Measurements from ENCODE around the gene SLC1A5. TPM values are rescaled to one million over a fixed set of nuclear protein-coding genes. Genes with fewer than 3 reads are reported as not detected.

Gene SLC1A5
- total and polyA plus RNA-seq, 2 experiments from 2014 or later, result 367 to 456 TPM

GRCh38 chr19:46787331-46788261 lies 798 bp downstream of the SLC1A5 start:
- Histone ChIP-seq H3K79me2 (ENCODE audit: insufficient read depth) (peaks cover 70% of the 10 kb centered on the region), H3K9ac (peak overlapping the region; percentile 99), H3K4me1 (ENCODE audit: insufficient read depth) (peaks cover 25% of the 10 kb centered on the region), H3K36me3 (ENCODE audit: low read depth) (peaks cover 6% of the 10 kb centered on the region; the same call in 1 of the 2 replicates), H3K9me2 (ENCODE audit: insufficient read depth) (no peaks in the 10 kb centered on the region), H3K27me3 (replicated peaks; ENCODE audit: insufficient read depth) (no peaks in the 10 kb centered on the region), H3F3A (ENCODE audit: insufficient read depth) (peaks cover 42% of the 10 kb centered on the region), H2AFZ (no peak overlapping the region), H3K4me3 (peak overlapping the region; percentile 94), H3K27ac (peak overlapping the region; percentile 95), H4K20me1 (ENCODE audit: insufficient read depth) (no peaks in the 10 kb centered on the region), H3K9me3 (ENCODE audit: low read depth) (no peaks in the 10 kb centered on the region), H3K4me2 (ENCODE audit: unreplicated experiment) (peak overlapping the region; percentile 90)
- peak; percentile 84 for DNase-seq
- TF ChIP-seq EZH2 (IDR thresholded peaks at IDR 0.05; ENCODE audit: insufficient read depth, poor library complexity, severe bottlenecking), result no peak
- in situ Hi-C loops (cut with MboI), result no loop called here
- WGBS, 2 experiments (ENCODE audit: low coverage in 1 of 2, low lambda C conversion rate in 2 of 2, missing lambda C conversion rate in 2 of 2), result 1 to 2% methylated on average over 68 to 69 of the region's 80 CpGs

- H3K4me2 ChIP-seq (ENCODE audit: unreplicated experiment), result peak overlapping the region; percentile 90
- H3K4me3 ChIP-seq, result peak overlapping the region; percentile 94
- H3K36me3 ChIP-seq (ENCODE audit: low read depth), result peaks cover 10% of the 10 kb centered on the region; the same call in 1 of the 2 replicates
- no peaks in the 10 kb centered on the region for H3K9me3 ChIP-seq (ENCODE audit: low read depth)
- H3K4me1 ChIP-seq (ENCODE audit: insufficient read depth), result peaks cover 22% of the 10 kb centered on the region
- peaks cover 76% of the 10 kb centered on the region for H3K79me2 ChIP-seq (ENCODE audit: insufficient read depth)
- no peaks in the 10 kb centered on the region for H4K20me1 ChIP-seq (ENCODE audit: insufficient read depth)
- peak overlapping the region; percentile 95 for H3K27ac ChIP-seq
- 0 to 2% methylated on average over 5 of the region's 5 CpGs for WGBS, 2 experiments (ENCODE audit: low coverage in 1 of 2, low lambda C conversion rate in 2 of 2, missing lambda C conversion rate in 2 of 2)
- H3K9ac ChIP-seq, result peak overlapping the region; percentile 99
- TF ChIP-seq EZH2 (IDR thresholded peaks at IDR 0.05; ENCODE audit: insufficient read depth, poor library complexity, severe bottlenecking) (no peak), EZH2phosphoT487 (IDR thresholded peaks at IDR 0.05; ENCODE audit: insufficient read depth, low read depth) (no peak)
- H3F3A ChIP-seq (ENCODE audit: insufficient read depth), result peaks cover 39% of the 10 kb centered on the region
- DNase-seq, result no peak
- no peaks in the 10 kb centered on the region for H3K9me2 ChIP-seq (ENCODE audit: insufficient read depth)
- H2AFZ ChIP-seq, result no peak overlapping the region
- in situ Hi-C loops (cut with MboI), result no loop called here
- H3K27me3 ChIP-seq (replicated peaks; ENCODE audit: insufficient read depth), result no peaks in the 10 kb centered on the region
Observed at GRCh38 chr19:46787040-46787330, 1.4 kb downstream of the SLC1A5 start.

GRCh38 chr19:46786236-46787039 lies 2.0 kb downstream of the SLC1A5 start:
- H3K79me2 ChIP-seq (ENCODE audit: insufficient read depth), result peaks cover 81% of the 10 kb centered on the region

GRCh38 chr19:46785980-46786235 lies 2.5 kb downstream of the SLC1A5 start:
- 14 to 17% methylated on average over 4 of the region's 4 CpGs for WGBS, 2 experiments (ENCODE audit: low coverage in 1 of 2, low lambda C conversion rate in 2 of 2, missing lambda C conversion rate in 2 of 2)
- Histone ChIP-seq H4K20me1 (ENCODE audit: insufficient read depth) (no peaks in the 10 kb centered on the region), H3K36me3 (ENCODE audit: low read depth) (peaks cover 19% of the 10 kb centered on the region; the same call in 1 of the 2 replicates), H3K79me2 (ENCODE audit: insufficient read depth) (peaks cover 86% of the 10 kb centered on the region), H3K4me3 (peak overlapping the region; percentile 94), H3K27ac (peak overlapping the region; percentile 95), H3K4me2 (ENCODE audit: unreplicated experiment) (peak overlapping the region; percentile 90), H3K9me3 (ENCODE audit: low read depth) (no peaks in the 10 kb centered on the region), H3K9me2 (ENCODE audit: insufficient read depth) (no peaks in the 10 kb centered on the region), H3K4me1 (ENCODE audit: insufficient read depth) (peaks cover 26% of the 10 kb centered on the region), H3K9ac (peak overlapping the region; percentile 99), H2AFZ (no peak overlapping the region), H3F3A (ENCODE audit: insufficient read depth) (peaks cover 46% of the 10 kb centered on the region), H3K27me3 (replicated peaks; ENCODE audit: insufficient read depth) (no peaks in the 10 kb centered on the region)
- no peak for TF ChIP-seq EZH2 (IDR thresholded peaks at IDR 0.05; ENCODE audit: insufficient read depth, poor library complexity, severe bottlenecking)
- no peak for TF ChIP-seq EZH2phosphoT487 (IDR thresholded peaks at IDR 0.05; ENCODE audit: insufficient read depth, low read depth)
- in situ Hi-C loops (cut with MboI), result no loop called here
- no peak for DNase-seq

More at GRCh38 chr19:46786236-46787039, 2.0 kb downstream of the SLC1A5 start:
- Histone ChIP-seq H3F3A (ENCODE audit: insufficient read depth) (peaks cover 42% of the 10 kb centered on the region), H3K27ac (peak overlapping the region; percentile 95), H3K36me3 (ENCODE audit: low read depth) (peaks cover 15% of the 10 kb centered on the region; the same call in 1 of the 2 replicates), H4K20me1 (ENCODE audit: insufficient read depth) (no peaks in the 10 kb centered on the region), H3K4me2 (ENCODE audit: unreplicated experiment) (peak overlapping the region; percentile 90), H3K4me1 (ENCODE audit: insufficient read depth) (peaks cover 22% of the 10 kb centered on the region), H2AFZ (no peak overlapping the region), H3K9ac (peak overlapping the region; percentile 99), H3K27me3 (replicated peaks; ENCODE audit: insufficient read depth) (no peaks in the 10 kb centered on the region), H3K9me3 (ENCODE audit: low read depth) (no peaks in the 10 kb centered on the region), H3K4me3 (peak overlapping the region; percentile 94), H3K9me2 (ENCODE audit: insufficient read depth) (no peaks in the 10 kb centered on the region)
- 1% methylated on average over 16 to 20 of the region's 20 CpGs for whole genome bisulfite sequencing, 2 experiments (ENCODE audit: low coverage in 1 of 2, low lambda C conversion rate in 2 of 2, missing lambda C conversion rate in 2 of 2)
- in situ Hi-C loops (cut with MboI), result no loop called here
- DNase-seq, result peak; percentile 92
- TF ChIP-seq EZH2phosphoT487 (IDR thresholded peaks at IDR 0.05; ENCODE audit: insufficient read depth, low read depth) (no peak), EZH2 (IDR thresholded peaks at IDR 0.05; ENCODE audit: insufficient read depth, poor library complexity, severe bottlenecking) (no peak)

Data from GM23248 (cell line).